Breast epithelium (tissue), 4 donors: ENCODE results near the gene SLC9A2. TPM values are rescaled to one million over a fixed set of nuclear protein-coding genes. Genes with fewer than 3 reads are reported as not detected.

Experiments
- DNase-seq, 2 donors: peaks; one replicate each; pipeline ENCODE4 v3.0.0-alpha.2; 2019; ENCODE audit warnings: low spot score in 2 of 2
- H3K27ac ChIP-seq, 2 donors: fragments of 200-600 bp; sonication (generic) in 1 of 2; one replicate each; pipeline ENCODE4 v1.5.1; 2016 to 2019; ENCODE audit warnings: mild to moderate bottlenecking in 1 of 2
- H3K27me3 ChIP-seq, 2 donors: fragments of 200-600 bp; sonication (generic) in 1 of 2; one replicate each; pipeline versions ENCODE4 v1.5.1 to v1.6.0; 2017 to 2019; ENCODE audit warnings: control low read depth in 1 of 2, mild to moderate bottlenecking in 1 of 2
- H3K36me3 ChIP-seq: fragments of 200-600 bp; one replicate; pipeline ENCODE4 v1.5.1; 2019
- H3K4me1 ChIP-seq, 2 donors: fragments of 200-600 bp; sonication (generic); one replicate each; pipeline ENCODE4 v1.5.1; 2016 to 2019; ENCODE audit warnings: control low read depth in 1 of 2
- H3K4me3 ChIP-seq, 3 donors: fragments of 200-600 bp; sonication (generic); 1 replicate in 2 of 3; 2 replicates in 1 of 3; pipeline ENCODE4 v1.5.1; 2016 to 2019; ENCODE audit warnings: mild to moderate bottlenecking in 3 of 3, moderate library complexity in 2 of 3
- H3K9me3 ChIP-seq, 2 donors: fragments of 200-600 bp; sonication (generic) in 1 of 2; one replicate each; pipeline ENCODE4 v1.5.1; 2016 to 2019; ENCODE audit warnings: control low read depth in 1 of 2
- POLR2A ChIP-seq: fragments of 450-650 bp; IDR thresholded peaks from one replicate; pipeline ENCODE4 v1.6.1; 2016; ENCODE audit warnings: antibody characterized with exemption, mild to moderate bottlenecking, moderate library complexity
- POLR2AphosphoS5 ChIP-seq, 3 donors: sonication (generic); formaldehyde crosslinking; IDR thresholded peaks; one replicate each; pipeline ENCODE4 v1.6.1; 2017; ENCODE audit warnings: antibody characterized with exemption in 3 of 3
- intact Hi-C: fragments of 100-400 bp; cut with DNase I; formaldehyde crosslinking; loops from one replicate; pipeline ENCODE4 v1.15.1; 2023; ENCODE audit warnings: low total_unique reads
- total RNA-seq, 3 donors: library from RNA; depleted of rRNA; stranded (reverse); fragments of >200 nt; gene quantifications; one replicate each; pipeline ENCODE4 v1.1.0, GENCODE V29; 2016
- TF ChIP-seq, protein P1 (sequence below), 3 donors: fragments of 450-650 bp; IDR thresholded peaks; one replicate each; pipeline ENCODE4 v1.5.1; 2016 to 2017; ENCODE audit warnings: antibody characterized with exemption in 3 of 3, mild to moderate bottlenecking in 3 of 3, moderate library complexity in 3 of 3

The SLC9A2 gene
- total RNA-seq, 3 donors from 2014 or later: 0.16 to 0.98 (median 0.73) TPM

- Histone ChIP-seq H3K27ac (no peak overlapping the region), H3K4me3 (no peak overlapping the region), H3K4me1 (no peaks in the 10 kb centered on the region), H3K27me3 (peaks cover 0 to 3% of the 10 kb centered on the region in 2 donors), H3K36me3 (no peaks in the 10 kb centered on the region), H3K9me3 (no peaks in the 10 kb centered on the region)
- intact Hi-C loops: no loop called here
- no peak for DNase-seq
- no peak for TF ChIP-seq POLR2A
- no peak for TF ChIP-seq POLR2AphosphoS5 (IDR thresholded peaks at IDR 0.05)
These were observed 15.5 kb downstream of the SLC9A2 start for GRCh38 chr2:102634831-102635241.

- Histone ChIP-seq H3K4me1 (no peaks in the 10 kb centered on the region), H3K9me3 (no peaks in the 10 kb centered on the region), H3K27me3 (peaks cover 0 to 4% of the 10 kb centered on the region in 2 donors), H3K36me3 (no peaks in the 10 kb centered on the region), H3K4me3 (no peak overlapping the region), H3K27ac (no peak overlapping the region)
- no peak for TF ChIP-seq POLR2A
- TF ChIP-seq, protein P1, sequence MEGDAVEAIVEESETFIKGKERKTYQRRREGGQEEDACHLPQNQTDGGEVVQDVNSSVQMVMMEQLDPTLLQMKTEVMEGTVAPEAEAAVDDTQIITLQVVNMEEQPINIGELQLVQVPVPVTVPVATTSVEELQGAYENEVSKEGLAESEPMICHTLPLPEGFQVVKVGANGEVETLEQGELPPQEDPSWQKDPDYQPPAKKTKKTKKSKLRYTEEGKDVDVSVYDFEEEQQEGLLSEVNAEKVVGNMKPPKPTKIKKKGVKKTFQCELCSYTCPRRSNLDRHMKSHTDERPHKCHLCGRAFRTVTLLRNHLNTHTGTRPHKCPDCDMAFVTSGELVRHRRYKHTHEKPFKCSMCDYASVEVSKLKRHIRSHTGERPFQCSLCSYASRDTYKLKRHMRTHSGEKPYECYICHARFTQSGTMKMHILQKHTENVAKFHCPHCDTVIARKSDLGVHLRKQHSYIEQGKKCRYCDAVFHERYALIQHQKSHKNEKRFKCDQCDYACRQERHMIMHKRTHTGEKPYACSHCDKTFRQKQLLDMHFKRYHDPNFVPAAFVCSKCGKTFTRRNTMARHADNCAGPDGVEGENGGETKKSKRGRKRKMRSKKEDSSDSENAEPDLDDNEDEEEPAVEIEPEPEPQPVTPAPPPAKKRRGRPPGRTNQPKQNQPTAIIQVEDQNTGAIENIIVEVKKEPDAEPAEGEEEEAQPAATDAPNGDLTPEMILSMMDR (IDR thresholded peaks at IDR 0.05): no peak
- TF ChIP-seq POLR2AphosphoS5 (IDR thresholded peaks at IDR 0.05): no peak
- DNase-seq: no peak
- intact Hi-C loops: no loop called here
These were observed 16.0 kb downstream of the SLC9A2 start for GRCh38 chr2:102635317-102635716.

DNA sequence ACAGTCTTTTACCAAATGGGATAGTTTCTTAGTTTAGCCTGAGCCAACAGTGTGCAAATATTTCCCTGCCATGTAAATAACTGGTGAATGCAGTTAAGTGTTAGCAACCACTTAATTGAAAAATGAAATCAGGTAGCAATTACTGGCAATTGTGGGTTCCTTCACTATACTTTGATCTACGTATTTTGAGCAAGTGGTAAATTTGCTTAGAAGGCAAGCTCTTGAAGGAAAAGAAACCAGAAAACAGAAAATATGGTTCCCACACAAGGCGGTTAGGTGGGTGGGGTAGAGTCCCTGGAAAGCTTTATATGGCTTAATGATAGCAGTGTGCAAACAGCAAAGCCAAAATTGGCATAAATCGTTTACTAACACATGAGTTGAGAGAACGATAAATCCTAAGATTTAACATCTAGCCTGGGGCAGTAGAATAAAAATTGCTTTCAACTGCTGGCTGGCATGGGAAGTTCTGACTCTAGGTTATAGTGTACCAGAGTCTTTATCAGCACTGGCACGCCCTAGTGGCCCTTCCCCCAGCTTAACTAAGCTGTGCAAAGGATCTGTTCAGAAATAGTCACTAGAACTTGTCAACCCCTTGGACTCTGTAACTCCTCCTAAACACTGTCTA, 17.0 kb downstream of the SLC9A2 start:
- Histone ChIP-seq H3K27me3 (peaks cover 0 to 11% of the 10 kb centered on the region in 2 donors), H3K36me3 (no peaks in the 10 kb centered on the region), H3K27ac (no peak overlapping the region), H3K4me3 (no peak overlapping the region), H3K4me1 (no peaks in the 10 kb centered on the region), H3K9me3 (no peaks in the 10 kb centered on the region)
- TF ChIP-seq POLR2AphosphoS5 (IDR thresholded peaks at IDR 0.05) (no peak), POLR2A (no peak)
- no peak for DNase-seq
- intact Hi-C loops: no loop called here

DNA sequence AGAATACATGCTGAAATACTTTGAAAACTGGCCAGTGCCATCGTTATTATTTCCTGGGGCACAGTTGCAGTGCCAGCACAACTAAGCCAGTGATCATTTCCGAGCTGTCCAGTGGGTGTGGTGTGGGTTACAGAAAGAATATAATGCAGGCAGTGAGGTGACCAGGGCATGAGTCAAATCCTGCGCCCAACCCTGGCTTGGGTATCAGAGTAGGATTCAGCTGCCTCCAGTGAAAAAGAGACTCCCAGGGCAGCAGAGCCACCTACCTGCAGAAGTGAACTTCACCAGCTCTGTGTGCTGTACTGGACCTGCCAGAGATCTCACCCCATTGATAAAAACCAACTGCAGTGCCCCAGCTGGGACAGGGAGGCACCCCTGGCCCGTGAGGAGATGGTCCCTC, 18.0 kb downstream of the SLC9A2 start:
- Histone ChIP-seq H3K36me3 (no peaks in the 10 kb centered on the region), H3K27ac (no peak overlapping the region), H3K9me3 (no peaks in the 10 kb centered on the region), H3K27me3 (peaks cover 0 to 11% of the 10 kb centered on the region in 2 donors), H3K4me3 (no peak overlapping the region), H3K4me1 (no peaks in the 10 kb centered on the region)
- intact Hi-C loops: no loop called here
- DNase-seq: no peak
- no peak for TF ChIP-seq POLR2AphosphoS5 (IDR thresholded peaks at IDR 0.05)
- TF ChIP-seq POLR2A: no peak
- TF ChIP-seq, protein P1 (IDR thresholded peaks at IDR 0.05): no peak

DNA sequence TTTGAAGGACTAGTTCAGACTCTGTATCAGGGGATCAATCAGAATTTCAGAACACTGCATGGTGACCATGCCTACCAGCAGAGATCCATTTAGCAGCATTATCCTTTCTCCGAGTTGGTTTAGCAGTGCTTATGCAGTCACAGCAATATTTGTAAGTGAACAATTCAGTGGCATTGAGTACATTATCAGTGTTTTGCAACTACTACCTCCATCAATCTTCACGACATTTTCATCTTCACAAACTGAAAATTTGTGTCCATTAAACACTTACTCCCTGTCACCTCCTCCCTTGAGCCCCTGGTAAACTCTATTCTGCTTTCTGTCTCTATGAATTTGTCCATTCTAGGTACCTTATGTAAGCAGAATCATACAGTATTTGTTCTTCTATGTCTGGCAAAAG, 20.1 kb downstream of the SLC9A2 start:
- no peak overlapping the region for H3K27ac ChIP-seq
- no peak for DNase-seq
- peaks cover 0 to 23% of the 10 kb centered on the region in 2 donors for H3K27me3 ChIP-seq
- no peaks in the 10 kb centered on the region for H3K36me3 ChIP-seq
- intact Hi-C loops: no loop called here
- H3K9me3 ChIP-seq: no peaks in the 10 kb centered on the region
- H3K4me3 ChIP-seq: no peak overlapping the region
- no peak for TF ChIP-seq POLR2AphosphoS5 (IDR thresholded peaks at IDR 0.05)
- TF ChIP-seq POLR2A: no peak
- TF ChIP-seq, protein P1 (IDR thresholded peaks at IDR 0.05): no peak
- no peaks in the 10 kb centered on the region for H3K4me1 ChIP-seq

- Histone ChIP-seq H3K27me3 (no peaks in the 10 kb centered on the region), H3K4me1 (no peaks in the 10 kb centered on the region), H3K27ac (no peak overlapping the region), H3K9me3 (peaks cover 0 to 8% of the 10 kb centered on the region in 2 donors), H3K4me3 (no peak overlapping the region), H3K36me3 (no peaks in the 10 kb centered on the region)
- TF ChIP-seq POLR2A: no peak
- TF ChIP-seq, protein P1 (IDR thresholded peaks at IDR 0.05): no peak
- no peak for TF ChIP-seq POLR2AphosphoS5 (IDR thresholded peaks at IDR 0.05)
- no peak for DNase-seq
- intact Hi-C loops: no loop called here
These were observed 32.8 kb downstream of the SLC9A2 start for GRCh38 chr2:102652126-102652525.
